ENCODE data around the gene PRPH.

- TF ChIP-seq ZNF274 (IDR thresholded peaks at IDR 0.05; ENCODE audit: low read depth, low read length) (no peak), YY1 (IDR thresholded peaks at IDR 0.05; ENCODE audit: insufficient read depth, insufficient read length) (no peak), SUZ12 (IDR thresholded peaks at IDR 0.05; ENCODE audit: extremely low read depth, insufficient read depth, insufficient read length) (no peak)
These were observed 33.9 kb downstream of the PRPH start for GRCh38 chr12:49328816-49329215.

All from NT2/D1 (cell line).